Stimulated activated CD8-positive, alpha-beta memory T cell treated with anti-CD3 and anti-CD28 coated beads, Interleukin-12 subunit alpha, Interleukin-12 subunit beta, amount 100 ng/mL, for 24 hours (primary cell): ENCODE data around the gene TMEM87A.
A peak's percentile ranks its signal among the peaks of the same experiment; 100 is the strongest.
"Not testable (repeated sequence)": the region's sequence is repeated elsewhere in the genome, so short reads cannot be mapped to it uniquely, and the experiment has no call there.

Source experiments
- DNase-seq: peaks from one replicate; pipeline ENCODE4 v3.0.0-alpha.2; 2020; ENCODE audit errors: extremely low read depth

The TMEM87A gene

GRCh38 chr15:42272939-42273899 lies at the start of gene TMEM87A, which contains the start of gene GANC:
Gene TMEM87A, minus strand, starts transcription at chr15:42273433. Its CDS starts 35 bp downstream, at chr15:42273398.
Gene GANC, plus strand, starts transcription at chr15:42273201. Its CDS starts 1,281 bp downstream, at chr15:42274482.
- DNase-seq: peak; percentile 91

DNA sequence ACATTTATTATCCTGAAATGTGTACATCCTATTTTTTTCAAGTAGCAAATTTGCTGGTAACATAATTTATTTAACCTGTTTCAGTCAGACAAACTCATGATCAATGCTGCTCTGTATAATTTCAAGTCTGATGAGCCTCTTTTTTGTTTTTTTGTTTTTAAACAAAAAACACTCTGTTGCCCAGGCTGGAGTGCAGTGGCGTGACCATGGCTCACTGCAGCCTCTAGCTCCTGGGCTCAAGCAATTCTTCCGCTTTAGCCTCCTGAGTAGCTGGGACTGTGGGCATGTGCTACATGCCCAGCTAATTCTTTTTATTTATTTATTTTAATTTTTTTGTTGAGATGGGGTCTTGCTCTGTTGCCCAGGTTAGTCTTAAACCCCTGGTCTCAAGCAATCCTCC lies 46.0 kb upstream of the TMEM87A start:
- no peak for DNase-seq

GRCh38 chr15:42316282-42316805 lies 43.1 kb upstream of the TMEM87A start:
- DNase-seq: not testable (repeated sequence)

GRCh38 chr15:42315521-42315920 lies 42.3 kb upstream of the TMEM87A start:
- no peak for DNase-seq

DNA sequence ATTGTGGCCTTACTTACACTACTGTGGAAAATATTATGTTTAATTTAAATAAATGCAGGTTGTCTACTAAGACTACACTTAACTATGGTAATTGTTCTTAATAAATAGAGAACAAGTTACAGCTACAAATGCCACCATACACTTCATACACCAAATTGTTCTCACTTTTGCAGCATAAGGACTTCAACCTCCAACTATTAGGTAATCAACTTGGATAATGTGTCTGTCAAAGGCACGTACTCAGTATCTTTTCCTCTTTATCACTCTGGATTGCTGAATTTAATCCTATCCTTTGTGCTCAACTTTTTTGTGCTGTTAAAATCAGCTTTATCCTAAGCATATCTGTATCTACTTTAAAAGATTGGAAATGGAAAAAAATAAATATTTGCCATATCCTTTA lies 41.6 kb upstream of the TMEM87A start:
- no peak for DNase-seq

GRCh38 chr15:42313463-42313862 lies 40.2 kb upstream of the TMEM87A start:
- no peak for DNase-seq

DNA sequence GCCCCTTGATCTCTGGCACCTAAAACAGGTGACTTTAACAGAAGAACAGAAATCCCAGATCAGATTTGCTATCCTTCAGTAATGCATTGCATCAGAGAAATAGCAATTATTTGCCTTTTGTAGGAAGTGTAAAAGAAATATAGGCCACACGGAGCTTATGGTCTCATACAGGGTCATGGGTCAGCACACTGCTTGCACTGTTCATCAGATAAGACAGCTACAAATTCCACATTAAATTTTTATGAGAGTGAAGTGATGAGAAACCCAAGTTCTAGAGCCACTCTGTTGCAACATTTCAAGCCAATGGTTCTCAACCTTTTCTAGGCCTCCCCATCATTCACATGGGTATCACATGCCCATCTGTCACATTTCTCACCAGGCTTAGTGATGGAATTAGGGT lies 33.4 kb upstream of the TMEM87A start:
- no peak for DNase-seq

- DNase-seq: not testable (repeated sequence)
Observed at GRCh38 chr15:42301004-42301403, 27.8 kb upstream of the TMEM87A start.

GRCh38 chr15:42289166-42289565 lies 15.9 kb upstream of the TMEM87A start:
- DNase-seq: no peak

DNA sequence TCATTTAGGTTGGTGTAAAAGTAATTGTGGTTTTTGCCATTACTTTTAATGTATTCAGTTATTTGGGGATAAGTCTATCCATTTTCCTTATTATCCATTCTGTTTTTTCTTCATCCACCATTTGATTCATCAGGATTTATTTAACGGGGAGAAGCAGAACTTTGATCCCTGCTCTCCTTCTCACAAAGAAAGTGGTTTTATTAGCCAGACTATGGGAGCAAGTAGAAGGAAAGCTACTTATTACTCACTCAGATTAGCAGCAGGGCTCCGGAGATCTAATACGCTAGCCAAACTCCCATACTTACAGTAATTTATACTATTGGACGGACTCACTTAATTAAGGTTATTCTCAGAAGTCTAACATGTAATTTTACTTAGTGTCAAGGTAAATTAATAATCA lies 14.7 kb upstream of the TMEM87A start:
- no peak for DNase-seq

GRCh38 chr15:42286445-42287029 lies 13.3 kb upstream of the TMEM87A start:
- no peak for DNase-seq

- DNase-seq: no peak
Observed at GRCh38 chr15:42285034-42285433, 11.8 kb upstream of the TMEM87A start.

DNA sequence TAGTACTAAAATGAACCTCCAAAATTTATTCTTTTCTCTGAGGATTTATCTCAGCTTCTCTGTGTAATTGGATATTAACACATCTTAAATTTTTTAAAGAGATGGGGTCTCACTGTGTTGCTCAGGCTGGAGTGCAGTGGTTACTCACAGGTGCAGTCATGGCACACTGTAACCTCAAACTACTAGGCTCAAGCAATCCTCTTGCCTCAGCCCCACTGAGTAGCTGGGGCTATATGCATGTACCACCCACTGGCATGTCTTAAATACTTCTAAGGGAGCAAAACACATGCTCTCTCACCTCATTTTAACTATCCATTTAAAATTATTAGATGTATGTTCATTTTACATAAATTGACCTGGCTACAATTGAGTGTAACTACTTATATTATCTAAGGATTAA lies 11.3 kb upstream of the TMEM87A start:
- no peak for DNase-seq

- no peak for DNase-seq
Observed at GRCh38 chr15:42283671-42284070, 10.4 kb upstream of the TMEM87A start.

DNA sequence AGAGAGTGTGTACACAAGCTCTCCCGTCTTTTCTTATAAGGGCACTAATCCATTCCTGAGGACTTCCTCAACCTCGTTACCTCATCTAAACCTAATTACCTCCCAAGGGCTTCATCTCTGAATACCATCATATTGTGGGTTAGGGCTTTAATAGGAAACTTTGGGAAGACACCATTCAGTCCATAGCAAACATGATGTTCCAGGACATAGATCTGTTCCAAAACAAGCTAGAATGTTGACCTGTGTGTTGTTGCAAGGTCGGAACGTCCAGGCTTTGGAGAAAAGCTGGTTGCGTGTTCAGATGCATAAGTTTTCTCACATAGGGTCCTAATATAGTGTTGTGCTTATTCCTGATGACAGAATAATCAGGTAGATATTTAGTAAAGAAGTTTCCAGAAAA lies 9.7 kb upstream of the TMEM87A start:
- no peak for DNase-seq

DNA sequence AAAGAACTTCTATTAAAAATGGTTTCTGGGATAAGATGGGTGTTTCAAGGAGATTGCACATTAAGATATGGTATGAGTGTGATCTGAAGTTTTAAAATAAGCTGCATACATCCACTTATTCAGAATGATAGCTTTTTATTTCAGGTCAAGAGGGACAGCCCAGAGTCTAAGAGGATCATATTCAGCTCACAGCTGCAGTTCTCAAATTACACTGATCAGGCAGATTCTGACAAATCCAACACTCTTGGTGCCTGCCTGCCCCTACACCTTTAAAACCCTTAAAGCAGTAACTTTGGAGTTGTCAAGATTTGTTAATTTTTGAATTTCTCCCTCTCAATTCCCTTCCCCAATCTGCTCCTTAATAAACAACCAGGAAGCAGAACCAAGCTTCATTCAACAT lies 9.1 kb upstream of the TMEM87A start:
- no peak for DNase-seq

DNA sequence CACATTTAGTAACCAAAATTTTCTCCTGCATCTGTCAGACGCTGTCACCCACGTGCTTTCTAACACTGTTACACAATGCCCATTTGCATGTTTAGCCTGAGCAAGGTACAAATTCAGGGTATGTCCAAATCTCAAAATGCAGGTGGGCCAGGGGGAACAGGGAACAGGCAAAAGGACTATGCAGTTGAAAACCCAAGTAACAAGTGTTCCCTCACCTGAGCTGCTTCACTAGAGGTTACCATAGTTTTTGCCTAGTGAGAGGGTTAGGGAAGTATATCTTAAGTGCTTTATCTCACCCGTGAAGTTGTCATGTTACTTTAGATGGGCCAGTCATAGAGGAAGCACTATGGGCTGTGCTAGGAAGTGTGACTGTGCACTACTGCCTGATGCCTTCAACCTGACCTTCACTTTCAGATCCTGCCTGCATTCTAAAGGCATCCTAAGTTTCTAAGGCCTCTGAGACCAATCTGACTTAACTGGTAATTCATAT lies 6.0 kb upstream of the TMEM87A start:
- DNase-seq: no peak

- no peak for DNase-seq
Observed at GRCh38 chr15:42276762-42277161, 3.5 kb upstream of the TMEM87A start.

DNA sequence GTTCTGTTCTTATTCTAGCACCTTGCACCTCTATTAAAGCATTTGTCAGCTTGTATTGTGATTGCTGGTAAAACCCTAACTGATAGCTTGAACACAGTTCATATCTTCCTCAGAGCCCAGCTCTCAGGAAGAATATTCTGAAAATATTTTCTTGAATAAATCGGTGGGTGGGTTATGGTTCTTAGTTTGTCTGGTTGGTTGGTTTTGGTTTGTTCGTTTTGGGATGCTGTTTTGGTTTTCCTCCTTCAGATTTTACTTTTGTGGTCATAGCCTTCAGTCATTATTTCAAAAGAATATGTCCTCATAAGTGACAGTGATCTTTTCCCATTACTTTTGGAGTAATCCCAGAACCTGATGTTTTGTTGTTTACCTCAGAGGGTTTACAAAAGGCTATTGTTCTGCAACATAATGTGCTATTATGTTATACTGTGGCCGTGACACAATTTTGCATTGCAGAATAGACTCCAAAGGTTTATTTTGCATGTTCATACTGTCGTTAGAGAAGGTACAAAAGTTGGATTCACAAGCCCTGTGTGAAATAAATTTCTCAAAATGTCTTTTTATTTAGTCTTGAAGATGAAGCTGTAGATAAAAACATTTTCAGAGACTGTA lies 2.7 kb upstream of the TMEM87A start:
- no peak for DNase-seq

GRCh38 chr15:42274702-42274989 lies 1.4 kb upstream of the TMEM87A start:
- no peak for DNase-seq

- no peak for DNase-seq
Observed at GRCh38 chr15:42273900-42274701, 868 bp upstream of the TMEM87A start.

- no peak for DNase-seq
Observed at GRCh38 chr15:42270996-42271395, 2.2 kb downstream of the TMEM87A start.
